ENCODE results near the gene IL24. TPM values are rescaled to one million over a fixed set of nuclear protein-coding genes. Genes with fewer than 3 reads are reported as not detected.
A peak's percentile ranks its signal among the peaks of the same experiment; 100 is the strongest.

IL24 gene
- total RNA-seq, 1 donor from 2014 or later, result not detected

DNA sequence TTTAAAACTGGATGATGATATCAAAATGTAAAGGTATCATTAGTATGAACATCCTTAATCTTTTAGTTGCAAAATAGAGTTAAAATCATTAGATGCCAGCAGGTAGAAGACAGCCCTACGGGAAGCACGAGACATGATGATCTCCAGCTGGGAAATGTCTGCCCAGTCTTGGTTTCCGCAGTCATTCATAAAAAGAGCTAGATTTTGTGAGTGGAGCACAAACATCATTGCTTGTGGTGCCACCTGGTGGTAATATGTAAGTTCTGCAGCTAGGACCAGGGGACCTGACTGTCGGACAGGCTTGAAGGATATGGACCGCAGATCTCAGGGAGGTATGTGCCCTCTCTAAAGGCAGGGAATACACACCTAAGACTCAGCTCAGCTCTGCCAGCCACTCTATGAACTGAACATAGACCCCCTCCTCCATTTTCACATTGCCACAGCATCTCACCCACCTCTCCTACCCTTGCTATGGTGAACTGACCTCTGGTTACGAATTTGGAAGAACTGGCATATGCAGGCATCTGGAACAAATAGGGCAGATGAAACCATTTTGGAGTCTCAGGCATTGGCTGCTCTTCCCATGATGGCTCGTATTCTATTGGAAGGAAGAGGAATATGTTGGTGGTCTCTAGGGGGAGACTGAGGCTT, 15.3 kb downstream of the IL24 start:
- Histone ChIP-seq H4K20me1 (ENCODE audit: low read depth) (peaks cover 3% of the 10 kb centered on the region), H3K36me3 (no peaks in the 10 kb centered on the region), H2AFZ (replicated peaks) (no peak overlapping the region), H3K4me1 (peaks cover 4% of the 10 kb centered on the region), H3K4me2 (no peak overlapping the region), H3K4me3 (no peak overlapping the region), H3K27ac (no peak overlapping the region), H3K9ac (no peak overlapping the region), H3K27me3 (peaks cover 56% of the 10 kb centered on the region), H3F3A (ENCODE audit: low read depth) (peaks cover 10% of the 10 kb centered on the region), H3K9me3 (ENCODE audit: low read depth) (no peaks in the 10 kb centered on the region), H3K79me2 (ENCODE audit: low read depth) (no peaks in the 10 kb centered on the region)
- Mint-ChIP-seq H3K27me3 (ENCODE audit: insufficient read depth, low read depth) (peaks cover 40% of the 10 kb centered on the region), H3K4me3 (no peak overlapping the region), H3K4me1 (peaks cover 3% of the 10 kb centered on the region), H3K36me3 (no peaks in the 10 kb centered on the region), H3K9me3 (no peaks in the 10 kb centered on the region), H3K27ac (no peak overlapping the region)
- DNase-seq (ENCODE audit: low spot score), result peak; percentile 82
- TF ChIP-seq, protein P1, sequence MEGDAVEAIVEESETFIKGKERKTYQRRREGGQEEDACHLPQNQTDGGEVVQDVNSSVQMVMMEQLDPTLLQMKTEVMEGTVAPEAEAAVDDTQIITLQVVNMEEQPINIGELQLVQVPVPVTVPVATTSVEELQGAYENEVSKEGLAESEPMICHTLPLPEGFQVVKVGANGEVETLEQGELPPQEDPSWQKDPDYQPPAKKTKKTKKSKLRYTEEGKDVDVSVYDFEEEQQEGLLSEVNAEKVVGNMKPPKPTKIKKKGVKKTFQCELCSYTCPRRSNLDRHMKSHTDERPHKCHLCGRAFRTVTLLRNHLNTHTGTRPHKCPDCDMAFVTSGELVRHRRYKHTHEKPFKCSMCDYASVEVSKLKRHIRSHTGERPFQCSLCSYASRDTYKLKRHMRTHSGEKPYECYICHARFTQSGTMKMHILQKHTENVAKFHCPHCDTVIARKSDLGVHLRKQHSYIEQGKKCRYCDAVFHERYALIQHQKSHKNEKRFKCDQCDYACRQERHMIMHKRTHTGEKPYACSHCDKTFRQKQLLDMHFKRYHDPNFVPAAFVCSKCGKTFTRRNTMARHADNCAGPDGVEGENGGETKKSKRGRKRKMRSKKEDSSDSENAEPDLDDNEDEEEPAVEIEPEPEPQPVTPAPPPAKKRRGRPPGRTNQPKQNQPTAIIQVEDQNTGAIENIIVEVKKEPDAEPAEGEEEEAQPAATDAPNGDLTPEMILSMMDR (IDR thresholded peaks at IDR 0.05), result peak; percentile 80
- TF ChIP-seq EZH2 (IDR thresholded peaks at IDR 0.05), result no peak

DNA sequence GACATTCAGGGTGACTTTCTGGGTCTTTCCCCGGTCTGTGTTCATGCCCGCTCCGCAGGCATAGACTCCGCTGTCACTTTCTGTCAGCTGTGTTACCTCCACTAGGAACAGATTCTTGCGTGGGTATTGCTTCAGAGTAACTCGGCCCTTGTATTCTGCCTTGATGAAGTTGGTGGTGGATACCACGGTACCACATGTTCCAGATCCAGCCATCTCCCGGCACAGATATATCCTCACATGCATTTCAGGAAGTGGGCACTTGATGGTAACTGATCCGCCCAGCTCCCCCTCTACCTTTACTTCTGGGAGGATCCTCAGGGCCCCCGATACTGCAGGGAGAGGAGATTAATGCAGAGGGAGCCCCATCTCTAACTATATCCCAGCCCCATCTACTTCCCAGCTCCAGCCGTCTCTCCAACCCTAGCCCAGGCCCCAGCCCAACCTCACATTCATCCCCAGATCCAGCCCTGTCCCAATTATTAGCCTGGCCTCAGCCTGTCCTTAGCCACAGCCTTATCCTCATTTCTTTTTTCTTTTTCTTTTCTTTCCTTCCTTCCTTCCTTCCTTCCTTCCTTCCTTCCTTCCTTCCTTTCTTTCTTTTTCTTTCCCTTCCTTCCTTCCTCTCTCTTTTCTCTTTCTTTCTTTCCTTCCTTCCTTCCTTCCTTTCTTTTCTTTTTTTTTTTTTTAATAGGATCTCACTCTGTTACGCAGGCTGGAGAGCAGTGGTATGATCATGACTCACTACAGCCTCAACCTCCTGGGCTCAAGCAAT, 16.7 kb downstream of the IL24 start:
- Mint-ChIP-seq H3K36me3 (no peaks in the 10 kb centered on the region), H3K27ac (no peak overlapping the region), H3K9me3 (no peaks in the 10 kb centered on the region), H3K4me3 (no peak overlapping the region), H3K27me3 (ENCODE audit: insufficient read depth, low read depth) (peaks cover 26% of the 10 kb centered on the region), H3K4me1 (peaks cover 1% of the 10 kb centered on the region)
- Histone ChIP-seq H3K27ac (no peak overlapping the region), H3K9ac (no peak overlapping the region), H3K36me3 (no peaks in the 10 kb centered on the region), H3K4me3 (no peak overlapping the region), H3K4me2 (no peak overlapping the region), H3K79me2 (ENCODE audit: low read depth) (no peaks in the 10 kb centered on the region), H2AFZ (replicated peaks) (no peak overlapping the region), H3F3A (ENCODE audit: low read depth) (peaks cover 10% of the 10 kb centered on the region), H3K9me3 (ENCODE audit: low read depth) (no peaks in the 10 kb centered on the region), H4K20me1 (ENCODE audit: low read depth) (peaks cover 3% of the 10 kb centered on the region), H3K27me3 (peaks cover 42% of the 10 kb centered on the region), H3K4me1 (peaks cover 2% of the 10 kb centered on the region)
- no peak for DNase-seq (ENCODE audit: low spot score)
- TF ChIP-seq, protein P1 (IDR thresholded peaks at IDR 0.05), result no peak
- no peak for TF ChIP-seq EZH2 (IDR thresholded peaks at IDR 0.05)
- TF ChIP-seq EZH2phosphoT487 (IDR thresholded peaks at IDR 0.05), result no peak

DNA sequence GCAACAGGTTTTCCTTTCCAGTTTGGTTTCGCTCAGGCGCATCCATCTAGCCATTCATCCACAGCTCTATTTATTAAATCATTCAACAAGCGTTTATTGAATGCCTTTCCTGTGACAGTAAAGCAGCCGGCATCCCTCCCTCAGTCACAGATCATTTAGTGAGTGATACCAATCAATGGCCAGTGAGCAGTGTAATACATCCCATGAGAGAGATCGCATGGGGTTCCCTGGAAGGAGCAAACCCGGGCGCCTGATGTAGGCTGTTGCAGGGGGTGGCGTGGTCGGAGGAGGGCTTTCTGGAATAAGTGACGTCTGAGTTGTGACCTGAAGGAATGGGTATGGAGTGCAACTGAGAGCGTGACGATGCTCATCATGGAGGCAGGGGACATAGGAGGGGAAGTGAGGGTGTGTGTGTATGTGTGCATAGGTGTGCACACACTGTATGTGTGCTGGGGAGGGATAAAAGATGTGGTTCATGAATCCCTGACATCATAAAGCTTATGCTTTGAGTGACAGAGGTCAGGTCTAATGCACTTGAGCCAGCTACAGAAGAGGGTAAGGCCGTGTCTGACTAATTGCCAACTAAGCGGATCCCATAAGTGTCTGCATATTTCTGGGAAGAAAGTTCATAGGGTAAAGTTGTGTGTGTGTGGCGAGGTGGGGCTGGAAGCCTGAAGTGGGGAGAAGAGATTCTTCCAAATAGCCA, 17.9 kb downstream of the IL24 start:
- Histone ChIP-seq H2AFZ (replicated peaks) (no peak overlapping the region), H3K9ac (no peak overlapping the region), H3K4me2 (no peak overlapping the region), H3K4me1 (no peaks in the 10 kb centered on the region), H4K20me1 (ENCODE audit: low read depth) (peaks cover 1% of the 10 kb centered on the region), H3K27ac (no peak overlapping the region), H3F3A (ENCODE audit: low read depth) (peaks cover 5% of the 10 kb centered on the region), H3K4me3 (no peak overlapping the region), H3K36me3 (no peaks in the 10 kb centered on the region), H3K27me3 (peaks cover 29% of the 10 kb centered on the region), H3K79me2 (ENCODE audit: low read depth) (no peaks in the 10 kb centered on the region), H3K9me3 (ENCODE audit: low read depth) (no peaks in the 10 kb centered on the region)
- no peaks in the 10 kb centered on the region for H3K36me3 Mint-ChIP-seq
- no peaks in the 10 kb centered on the region for H3K4me1 Mint-ChIP-seq
- H3K27ac Mint-ChIP-seq, result no peak overlapping the region
- TF ChIP-seq, protein P1 (IDR thresholded peaks at IDR 0.05), result no peak
- no peak for TF ChIP-seq EZH2 (IDR thresholded peaks at IDR 0.05)
- no peak for TF ChIP-seq EZH2phosphoT487 (IDR thresholded peaks at IDR 0.05)
- H3K9me3 Mint-ChIP-seq, result no peaks in the 10 kb centered on the region
- H3K27me3 Mint-ChIP-seq (ENCODE audit: insufficient read depth, low read depth), result peaks cover 16% of the 10 kb centered on the region
- no peak for DNase-seq (ENCODE audit: low spot score)
- H3K4me3 Mint-ChIP-seq, result no peak overlapping the region
